C4-2B (cell line): Measurements from ENCODE around the gene SEMA5B.

ENCODE experiments used
- H3K27ac ChIP-seq: fragments of 450-650 bp; 2 replicates; pipeline ENCODE4 v1.5.1; 2017
- ZFX ChIP-seq: fragments of 450-650 bp; IDR thresholded peaks from 2 replicates; pipeline ENCODE4 v1.6.1; 2017
- TF ChIP-seq, protein P1 (sequence below): fragments of 450-650 bp; conservative IDR thresholded peaks from 2 replicates; pipeline ENCODE4 v1.5.1; 2017; ENCODE audit warnings: mild to moderate bottlenecking

SEMA5B gene

DNA sequence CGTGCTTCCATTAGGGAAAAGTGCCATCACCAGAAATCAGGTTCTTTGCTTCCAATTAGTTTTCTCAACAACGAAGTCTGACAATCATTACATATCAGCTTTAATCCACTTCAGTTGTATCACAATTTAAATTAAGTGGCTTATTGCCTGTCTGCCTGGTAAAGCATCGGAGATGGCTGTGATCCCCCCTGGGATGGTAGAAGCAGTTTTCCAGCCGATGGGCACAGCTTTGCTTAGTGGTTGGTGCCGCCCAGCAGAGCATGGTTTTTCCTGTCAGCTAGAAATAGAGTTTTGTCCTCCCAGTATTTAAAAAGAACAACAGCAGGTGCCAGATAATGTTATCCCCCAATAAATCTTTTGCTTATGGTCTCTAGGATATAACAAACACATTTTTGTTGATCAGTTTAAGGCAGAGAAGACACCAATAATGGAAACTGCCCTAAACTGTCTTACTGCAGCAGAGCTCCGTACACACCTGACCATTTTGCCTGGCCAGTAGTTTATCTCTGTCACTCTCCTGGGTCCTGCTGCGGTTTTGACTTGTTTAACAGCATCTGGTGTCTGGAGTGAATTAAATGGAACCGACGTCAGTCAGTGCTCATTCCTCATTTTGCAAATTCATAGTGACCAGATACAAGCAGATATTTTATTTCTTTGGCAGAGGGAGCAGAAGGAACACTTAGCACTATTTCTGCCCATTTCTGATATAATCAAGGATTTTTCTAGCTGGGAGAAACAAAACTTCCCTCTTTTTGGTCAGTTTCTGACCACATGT is 153.6 kb downstream of the SEMA5B start:
- H3K27ac ChIP-seq = no peak overlapping the region
- TF ChIP-seq ZFX = no peak
- TF ChIP-seq, protein P1, sequence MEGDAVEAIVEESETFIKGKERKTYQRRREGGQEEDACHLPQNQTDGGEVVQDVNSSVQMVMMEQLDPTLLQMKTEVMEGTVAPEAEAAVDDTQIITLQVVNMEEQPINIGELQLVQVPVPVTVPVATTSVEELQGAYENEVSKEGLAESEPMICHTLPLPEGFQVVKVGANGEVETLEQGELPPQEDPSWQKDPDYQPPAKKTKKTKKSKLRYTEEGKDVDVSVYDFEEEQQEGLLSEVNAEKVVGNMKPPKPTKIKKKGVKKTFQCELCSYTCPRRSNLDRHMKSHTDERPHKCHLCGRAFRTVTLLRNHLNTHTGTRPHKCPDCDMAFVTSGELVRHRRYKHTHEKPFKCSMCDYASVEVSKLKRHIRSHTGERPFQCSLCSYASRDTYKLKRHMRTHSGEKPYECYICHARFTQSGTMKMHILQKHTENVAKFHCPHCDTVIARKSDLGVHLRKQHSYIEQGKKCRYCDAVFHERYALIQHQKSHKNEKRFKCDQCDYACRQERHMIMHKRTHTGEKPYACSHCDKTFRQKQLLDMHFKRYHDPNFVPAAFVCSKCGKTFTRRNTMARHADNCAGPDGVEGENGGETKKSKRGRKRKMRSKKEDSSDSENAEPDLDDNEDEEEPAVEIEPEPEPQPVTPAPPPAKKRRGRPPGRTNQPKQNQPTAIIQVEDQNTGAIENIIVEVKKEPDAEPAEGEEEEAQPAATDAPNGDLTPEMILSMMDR = no peak

DNA sequence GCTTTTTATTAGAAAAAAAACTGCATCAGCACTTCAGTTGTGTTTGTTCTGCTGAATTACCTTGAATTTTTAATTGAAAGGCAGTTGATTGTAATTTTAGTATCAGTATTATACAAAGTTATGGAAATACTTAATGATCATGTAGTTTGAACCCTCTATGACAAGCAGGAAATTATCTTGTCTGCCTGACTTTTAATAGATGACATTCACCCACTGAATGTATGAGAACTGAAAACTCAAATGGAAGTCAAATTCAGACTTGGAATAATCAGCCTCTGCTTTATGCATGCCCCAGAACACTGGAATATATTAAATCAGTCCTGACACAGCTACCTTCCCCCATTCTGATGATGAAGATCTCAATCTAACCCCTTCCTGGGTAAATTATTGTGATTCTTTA is 159.2 kb downstream of the SEMA5B start:
- TF ChIP-seq, protein P1 = no peak
- H3K27ac ChIP-seq = no peak overlapping the region

DNA sequence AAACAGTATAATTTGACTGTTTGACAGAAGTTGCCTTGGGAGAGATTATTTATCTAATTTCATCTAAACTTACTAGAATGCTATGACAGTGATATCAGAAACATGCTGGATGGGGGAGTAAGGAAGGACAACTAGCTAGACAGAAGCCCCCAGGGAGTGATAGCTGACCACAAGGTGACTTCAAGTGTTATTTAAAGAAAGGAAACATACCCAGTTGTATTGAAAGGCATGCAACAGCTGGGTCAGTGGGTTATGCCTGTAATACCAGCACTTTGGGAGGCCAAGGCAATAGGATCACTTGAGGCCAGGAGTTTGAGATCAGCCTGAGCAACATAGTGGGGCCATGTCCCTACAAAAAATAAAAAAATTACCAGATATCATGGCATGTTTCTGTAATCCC is 163.1 kb downstream of the SEMA5B start:
- TF ChIP-seq ZFX = no peak
- TF ChIP-seq, protein P1 = no peak

DNA sequence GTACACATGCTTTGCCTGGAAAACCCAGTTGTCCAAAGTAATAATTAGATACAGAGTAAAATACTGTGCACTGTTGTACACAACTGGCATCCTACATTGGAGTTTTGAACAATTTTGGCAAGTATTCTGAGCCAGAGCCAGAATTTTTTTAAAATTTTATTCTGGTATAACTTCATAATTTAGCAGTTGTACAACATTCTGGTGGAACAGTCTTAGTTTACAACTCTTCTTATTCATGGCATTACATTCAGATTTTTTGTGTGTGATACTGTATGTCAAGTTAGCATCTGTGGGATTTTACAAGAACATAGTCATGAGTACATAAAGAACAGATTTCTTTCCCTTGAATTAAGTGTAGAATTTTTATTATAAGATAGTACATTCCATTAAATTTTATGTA is 165.2 kb downstream of the SEMA5B start:
- H3K27ac ChIP-seq = no peak overlapping the region
- TF ChIP-seq, protein P1 = no peak
- TF ChIP-seq ZFX = no peak

More for the DNA sequence above, 163.1 kb downstream of the SEMA5B start:
- H3K27ac ChIP-seq = no peak overlapping the region
